Lung (tissue), 12 donors: ENCODE measurements around the gene SLC5A1. TPM values are rescaled to one million over a fixed set of nuclear protein-coding genes. Genes with fewer than 3 reads are reported as not detected.

Experiments
- ATAC-seq: fragments of 200-7000 bp; cut with Tn5 transposase; one replicate; pipeline ENCODE4 v1.9.1; 2020; ENCODE audit warnings: moderate number of reproducible peaks; ENCODE audit not compliant: insufficient read depth, low FRiP score
- DNase-seq, 3 donors: peaks; one replicate each; pipeline ENCODE4 v3.0.0-alpha.2; 2013 to 2017
- H3K27ac ChIP-seq, 2 donors: one replicate each; pipeline ENCODE4 v1.5.1; 2013; ENCODE audit warnings: mild to moderate bottlenecking in 2 of 2, moderate library complexity in 2 of 2, control low read depth in 1 of 2, inconsistent platforms in 1 of 2, low read depth in 1 of 2, low read length in 1 of 2
- H3K27me3 ChIP-seq, 3 donors: one replicate each; pipeline ENCODE4 v1.5.1; 2013; ENCODE audit warnings: low read length in 2 of 3; ENCODE audit not compliant: control insufficient read depth in 3 of 3, insufficient read depth in 3 of 3
- H3K36me3 ChIP-seq, 4 donors: one replicate each; pipeline ENCODE4 v1.5.1; 2013; ENCODE audit warnings: low read length in 4 of 4, mild to moderate bottlenecking in 1 of 4, moderate library complexity in 1 of 4; ENCODE audit not compliant: control insufficient read depth in 4 of 4, insufficient read depth in 4 of 4
- H3K4me1 ChIP-seq, 5 donors: one replicate each; pipeline ENCODE4 v1.5.1; 2013; ENCODE audit warnings: low read length in 5 of 5, mild to moderate bottlenecking in 2 of 5, moderate library complexity in 1 of 5; ENCODE audit not compliant: control insufficient read depth in 5 of 5, insufficient read depth in 5 of 5
- H3K4me3 ChIP-seq: one replicate; pipeline ENCODE4 v1.5.1; 2013; ENCODE audit warnings: mild to moderate bottlenecking, control low read depth, moderate library complexity
- H3K9ac ChIP-seq, 2 donors: one replicate each; pipeline ENCODE4 v1.5.1; 2013; ENCODE audit warnings: low read length in 2 of 2, control low read depth in 1 of 2; ENCODE audit not compliant: insufficient read depth in 1 of 2
- H3K9me3 ChIP-seq, 4 donors: one replicate each; pipeline ENCODE4 v1.5.1; 2013; ENCODE audit warnings: low read length in 3 of 4, mild to moderate bottlenecking in 1 of 4, moderate library complexity in 1 of 4; ENCODE audit not compliant: control insufficient read depth in 4 of 4, insufficient read depth in 3 of 4
- WGBS, 2 donors: extraction: QIAGEN DNeasy Blood & Tissue Kit; methylation state at CpG; one replicate each; pipeline ENCODE4 v1.1.7; 2013; 5-methylcytosine and 5-hydroxymethylcytosine counted together
- polyA plus RNA-seq, 2 donors: library from polyadenylated mRNA; stranded (reverse); fragments of 200-250 nt; gene quantifications; one replicate each; pipeline ENCODE4 v1.2.1, GENCODE V29; 2013
- total RNA-seq, 2 donors: library from RNA; depleted of rRNA in 1 of 2; stranded (reverse); fragments of >200 nt in 1 of 2; gene quantifications; one replicate each; pipeline ENCODE4 v1.2.1, GENCODE V29; 2014 to 2021
- TF ChIP-seq, protein P1 (sequence below): IDR thresholded peaks from 2 replicates; pipeline ENCODE4 v1.5.1; 2012; ENCODE audit warnings: mild to moderate bottlenecking; ENCODE audit errors: control extremely low read depth, extremely low read depth
- donor health status: control.
- donor health status: control.
- donor health status: Bipolar disorder and iron deficiency.
- donor health status: healthy.
- donor health status: DM: yes; HTN: yes; CAD: no.

Gene SLC5A1
- total and polyA plus RNA-seq, 4 donors: 0.35 to 3.5 (median 1.1) TPM

GRCh38 chr22:32123657-32124056 is 80.6 kb downstream of the SLC5A1 start:
- TF ChIP-seq, protein P1, sequence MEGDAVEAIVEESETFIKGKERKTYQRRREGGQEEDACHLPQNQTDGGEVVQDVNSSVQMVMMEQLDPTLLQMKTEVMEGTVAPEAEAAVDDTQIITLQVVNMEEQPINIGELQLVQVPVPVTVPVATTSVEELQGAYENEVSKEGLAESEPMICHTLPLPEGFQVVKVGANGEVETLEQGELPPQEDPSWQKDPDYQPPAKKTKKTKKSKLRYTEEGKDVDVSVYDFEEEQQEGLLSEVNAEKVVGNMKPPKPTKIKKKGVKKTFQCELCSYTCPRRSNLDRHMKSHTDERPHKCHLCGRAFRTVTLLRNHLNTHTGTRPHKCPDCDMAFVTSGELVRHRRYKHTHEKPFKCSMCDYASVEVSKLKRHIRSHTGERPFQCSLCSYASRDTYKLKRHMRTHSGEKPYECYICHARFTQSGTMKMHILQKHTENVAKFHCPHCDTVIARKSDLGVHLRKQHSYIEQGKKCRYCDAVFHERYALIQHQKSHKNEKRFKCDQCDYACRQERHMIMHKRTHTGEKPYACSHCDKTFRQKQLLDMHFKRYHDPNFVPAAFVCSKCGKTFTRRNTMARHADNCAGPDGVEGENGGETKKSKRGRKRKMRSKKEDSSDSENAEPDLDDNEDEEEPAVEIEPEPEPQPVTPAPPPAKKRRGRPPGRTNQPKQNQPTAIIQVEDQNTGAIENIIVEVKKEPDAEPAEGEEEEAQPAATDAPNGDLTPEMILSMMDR: no peak
- no peaks in the 10 kb centered on the region for H3K27me3 ChIP-seq
- H3K36me3 ChIP-seq: no peaks in the 10 kb centered on the region
- H3K9me3 ChIP-seq: peaks cover 0 to 2% (median 0%) of the 10 kb centered on the region in 4 donors
- no peaks in the 10 kb centered on the region for H3K4me1 ChIP-seq
- H3K4me3 ChIP-seq: no peak overlapping the region
- H3K9ac ChIP-seq: no peak overlapping the region
- ATAC-seq (no peak), DNase-seq (no peak)
- no peak overlapping the region for H3K27ac ChIP-seq
- 79 to 81% methylated on average over 10 of the region's 10 CpGs for WGBS, 2 donors

- H3K4me3 ChIP-seq: no peak overlapping the region
- ATAC-seq (no peak), DNase-seq (no peak)
- no peak overlapping the region for H3K27ac ChIP-seq
- TF ChIP-seq, protein P1: no peak
- no peak overlapping the region for H3K9ac ChIP-seq
- no peaks in the 10 kb centered on the region for H3K4me1 ChIP-seq
- H3K9me3 ChIP-seq: no peaks in the 10 kb centered on the region
- H3K36me3 ChIP-seq: no peaks in the 10 kb centered on the region
- WGBS, 2 donors: 75 to 83% methylated on average over 4 of the region's 4 CpGs
- no peaks in the 10 kb centered on the region for H3K27me3 ChIP-seq
These were observed 84.8 kb downstream of the SLC5A1 start for GRCh38 chr22:32127904-32128303.

DNA sequence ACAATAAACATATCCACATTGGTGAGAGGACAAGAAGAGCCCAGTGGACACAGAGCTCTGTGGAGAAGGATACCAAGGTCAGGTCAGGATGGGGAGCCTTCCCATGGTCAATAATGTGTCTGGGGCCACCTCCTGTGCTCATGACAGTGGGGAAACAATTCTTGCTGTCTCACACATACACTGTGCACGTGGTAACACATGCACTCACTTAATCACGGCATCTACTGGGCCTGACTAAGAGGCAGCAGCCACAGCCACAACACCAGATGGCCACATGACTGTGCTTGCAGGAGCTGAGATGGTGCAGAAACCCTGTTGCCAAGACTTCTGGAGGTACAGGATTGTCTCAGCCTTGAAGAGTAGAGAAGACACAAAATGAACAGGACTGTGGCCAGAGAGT is 87.4 kb downstream of the SLC5A1 start:
- Histone ChIP-seq H3K9me3 (no peaks in the 10 kb centered on the region), H3K9ac (no peak overlapping the region), H3K4me1 (no peaks in the 10 kb centered on the region), H3K27ac (no peak overlapping the region), H3K27me3 (no peaks in the 10 kb centered on the region), H3K4me3 (no peak overlapping the region), H3K36me3 (no peaks in the 10 kb centered on the region)
- no peak for ATAC-seq
- TF ChIP-seq, protein P1: no peak
- WGBS, 2 donors: 77 to 85% methylated on average over 2 of the region's 2 CpGs
- DNase-seq: no peak

GRCh38 chr22:32132126-32132525 is 89.1 kb downstream of the SLC5A1 start:
- Histone ChIP-seq H3K36me3 (no peaks in the 10 kb centered on the region), H3K27ac (no peak overlapping the region), H3K9me3 (no peaks in the 10 kb centered on the region), H3K4me3 (no peak overlapping the region), H3K27me3 (no peaks in the 10 kb centered on the region), H3K4me1 (peaks cover 0 to 2% (median 0%) of the 10 kb centered on the region in 5 donors), H3K9ac (no peak overlapping the region)
- TF ChIP-seq, protein P1: no peak
- DNase-seq (no peak), ATAC-seq (no peak)
- WGBS, 2 donors: 91 to 93% methylated on average over 11 of the region's 11 CpGs
